Parathyroid adenoma (tissue), 2 donors: ENCODE results near the gene RHOF.
"Not testable (repeated sequence)": the region's sequence is repeated elsewhere in the genome, so short reads cannot be mapped to it uniquely, and the experiment has no call there.

Experiments used
- H2AFZ ChIP-seq: fragments of 300-600 bp; sonication (generic); one replicate; pipeline ENCODE4 v1.7.0; 2017; ENCODE audit warnings: antibody characterized with exemption, mild to moderate bottlenecking
- H3K27ac ChIP-seq: fragments of 300-600 bp; sonication (generic); one replicate; pipeline ENCODE4 v1.7.0; 2017
- H3K27me3 ChIP-seq: fragments of 300-600 bp; sonication (generic); one replicate; pipeline ENCODE4 v1.7.0; 2017; ENCODE audit warnings: low read length; ENCODE audit not compliant: control insufficient read depth, insufficient read depth
- H3K36me3 ChIP-seq: fragments of 300-600 bp; sonication (generic); one replicate; pipeline ENCODE4 v1.7.0; 2017; ENCODE audit warnings: low read length; ENCODE audit not compliant: control insufficient read depth, insufficient read depth
- H3K4me1 ChIP-seq: fragments of 300-600 bp; sonication (generic); one replicate; pipeline ENCODE4 v1.7.0; 2017; ENCODE audit warnings: control low read depth
- H3K4me2 ChIP-seq: fragments of 300-600 bp; sonication (generic); one replicate; pipeline ENCODE4 v1.7.0; 2017; ENCODE audit warnings: low read length
- H3K4me3 ChIP-seq: fragments of 300-600 bp; sonication (generic); one replicate; pipeline ENCODE4 v1.7.0; 2017; ENCODE audit warnings: low read depth, low read length
- H3K79me2 ChIP-seq: fragments of 300-600 bp; sonication (generic); one replicate; pipeline ENCODE4 v1.7.0; 2017; ENCODE audit warnings: control low read depth
- H3K9ac ChIP-seq: fragments of 300-600 bp; sonication (generic); one replicate; pipeline ENCODE4 v1.7.0; 2017; ENCODE audit warnings: mild to moderate bottlenecking
- H3K9me3 ChIP-seq: fragments of 300-600 bp; sonication (generic); one replicate; pipeline ENCODE4 v1.7.0; 2017; ENCODE audit warnings: low read length; ENCODE audit not compliant: control insufficient read depth
- TF ChIP-seq, protein P1 (sequence below): fragments of 300-600 bp; sonication (generic); IDR thresholded peaks from one replicate; pipeline ENCODE4 v1.7.0; 2017; ENCODE audit warnings: antibody characterized with exemption, mild to moderate bottlenecking
- donor health status: primary hyperparathyroidism.

RHOF gene

DNA sequence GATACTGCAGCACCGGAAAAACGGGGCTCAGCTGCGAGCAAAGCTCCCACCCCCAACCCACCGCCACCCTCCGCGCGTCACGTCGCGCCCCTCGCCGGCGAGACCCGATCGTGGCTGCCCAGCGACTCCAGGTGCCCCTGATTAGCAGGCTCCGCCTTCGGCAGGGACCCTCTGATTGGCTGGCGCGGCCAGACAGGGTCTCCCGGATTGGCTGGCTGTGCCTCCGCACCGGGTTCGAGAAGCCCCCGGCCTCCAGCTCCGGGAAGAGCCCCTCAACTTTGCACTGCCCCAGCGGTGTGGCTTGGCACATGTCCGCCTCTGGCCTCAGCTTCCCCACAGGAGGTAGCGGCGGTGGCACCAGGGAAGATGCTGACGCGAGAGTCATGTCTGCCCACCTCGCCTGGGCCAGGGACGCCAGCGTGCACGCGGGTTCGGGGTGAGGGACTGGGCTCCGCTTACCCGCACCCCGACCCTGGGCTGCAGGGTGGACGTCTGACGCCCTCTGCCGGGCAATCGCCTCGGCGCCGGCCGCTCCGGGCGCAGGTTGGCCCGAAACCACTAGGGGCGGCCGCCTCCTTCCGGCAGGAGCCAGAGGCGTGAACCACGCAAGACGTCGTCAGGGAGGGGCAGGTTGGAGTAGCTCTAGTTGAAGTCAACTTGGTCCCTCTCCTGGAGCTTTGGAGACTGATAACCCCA, 498 bp upstream of the RHOF start:
- H3K9me3 ChIP-seq: no peaks in the 10 kb centered on the region
- H3K4me2 ChIP-seq: peak overlapping the region; percentile 87
- TF ChIP-seq, protein P1, sequence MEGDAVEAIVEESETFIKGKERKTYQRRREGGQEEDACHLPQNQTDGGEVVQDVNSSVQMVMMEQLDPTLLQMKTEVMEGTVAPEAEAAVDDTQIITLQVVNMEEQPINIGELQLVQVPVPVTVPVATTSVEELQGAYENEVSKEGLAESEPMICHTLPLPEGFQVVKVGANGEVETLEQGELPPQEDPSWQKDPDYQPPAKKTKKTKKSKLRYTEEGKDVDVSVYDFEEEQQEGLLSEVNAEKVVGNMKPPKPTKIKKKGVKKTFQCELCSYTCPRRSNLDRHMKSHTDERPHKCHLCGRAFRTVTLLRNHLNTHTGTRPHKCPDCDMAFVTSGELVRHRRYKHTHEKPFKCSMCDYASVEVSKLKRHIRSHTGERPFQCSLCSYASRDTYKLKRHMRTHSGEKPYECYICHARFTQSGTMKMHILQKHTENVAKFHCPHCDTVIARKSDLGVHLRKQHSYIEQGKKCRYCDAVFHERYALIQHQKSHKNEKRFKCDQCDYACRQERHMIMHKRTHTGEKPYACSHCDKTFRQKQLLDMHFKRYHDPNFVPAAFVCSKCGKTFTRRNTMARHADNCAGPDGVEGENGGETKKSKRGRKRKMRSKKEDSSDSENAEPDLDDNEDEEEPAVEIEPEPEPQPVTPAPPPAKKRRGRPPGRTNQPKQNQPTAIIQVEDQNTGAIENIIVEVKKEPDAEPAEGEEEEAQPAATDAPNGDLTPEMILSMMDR: peak; percentile 100
- peaks cover 16% of the 10 kb centered on the region for H3K79me2 ChIP-seq
- peaks cover 49% of the 10 kb centered on the region for H3K4me1 ChIP-seq
- no peak overlapping the region for H3K9ac ChIP-seq
- peak overlapping the region; percentile 80 for H2AFZ ChIP-seq
- H3K4me3 ChIP-seq: peak overlapping the region; percentile 66
- no peaks in the 10 kb centered on the region for H3K36me3 ChIP-seq
- H3K27me3 ChIP-seq: no peaks in the 10 kb centered on the region
- peak overlapping the region; percentile 100 for H3K27ac ChIP-seq

DNA sequence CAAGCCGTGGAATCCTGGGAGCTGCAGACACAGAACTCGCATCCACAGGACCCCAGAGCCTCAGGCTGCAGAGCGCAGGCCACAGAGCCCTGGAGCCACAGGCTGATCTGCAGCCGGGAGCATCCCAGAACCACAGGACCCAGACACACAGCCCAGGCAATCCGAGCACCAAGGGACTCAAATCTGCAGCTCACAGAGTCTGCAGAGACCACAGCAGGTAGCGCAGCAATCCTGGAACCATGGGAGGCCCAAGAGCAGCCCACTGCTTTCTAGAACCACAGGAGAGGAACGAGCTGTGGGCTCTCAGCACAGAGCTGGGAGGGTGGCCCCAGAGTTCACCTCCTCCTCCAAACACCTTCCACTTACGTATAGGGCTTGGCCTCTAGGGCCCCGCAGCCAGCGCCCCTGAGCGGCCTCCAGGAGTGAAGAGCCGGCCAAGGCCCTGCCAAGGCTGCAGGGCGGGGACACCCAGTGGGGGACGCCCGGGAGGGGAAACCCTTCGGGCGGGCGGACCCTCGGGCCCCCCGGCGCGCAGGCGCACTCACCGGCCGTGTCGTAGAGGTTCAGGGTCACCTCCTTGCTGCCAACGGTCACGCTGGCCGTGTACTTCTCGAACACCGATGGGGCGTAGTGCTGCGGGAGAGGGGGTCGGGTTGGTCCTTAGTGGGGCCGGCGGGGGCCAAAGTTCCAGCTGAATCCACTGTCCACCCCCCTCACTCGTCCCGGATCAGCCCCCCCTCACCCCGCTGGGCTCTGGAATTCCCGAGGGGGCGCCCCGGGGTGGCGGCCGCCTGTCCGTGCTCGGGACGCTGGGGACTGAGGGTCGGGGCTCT, 665 bp downstream of the RHOF start:
- H2AFZ ChIP-seq: peak overlapping the region; percentile 80
- peak overlapping the region; percentile 87 for H3K4me2 ChIP-seq
- no peaks in the 10 kb centered on the region for H3K36me3 ChIP-seq
- no peak overlapping the region for H3K9ac ChIP-seq
- TF ChIP-seq, protein P1: peak; percentile 5
- H3K4me3 ChIP-seq: peak overlapping the region; percentile 66
- no peaks in the 10 kb centered on the region for H3K27me3 ChIP-seq
- peaks cover 37% of the 10 kb centered on the region for H3K4me1 ChIP-seq
- H3K9me3 ChIP-seq: no peaks in the 10 kb centered on the region
- H3K27ac ChIP-seq: peak overlapping the region; percentile 59
- H3K79me2 ChIP-seq: peaks cover 16% of the 10 kb centered on the region

DNA sequence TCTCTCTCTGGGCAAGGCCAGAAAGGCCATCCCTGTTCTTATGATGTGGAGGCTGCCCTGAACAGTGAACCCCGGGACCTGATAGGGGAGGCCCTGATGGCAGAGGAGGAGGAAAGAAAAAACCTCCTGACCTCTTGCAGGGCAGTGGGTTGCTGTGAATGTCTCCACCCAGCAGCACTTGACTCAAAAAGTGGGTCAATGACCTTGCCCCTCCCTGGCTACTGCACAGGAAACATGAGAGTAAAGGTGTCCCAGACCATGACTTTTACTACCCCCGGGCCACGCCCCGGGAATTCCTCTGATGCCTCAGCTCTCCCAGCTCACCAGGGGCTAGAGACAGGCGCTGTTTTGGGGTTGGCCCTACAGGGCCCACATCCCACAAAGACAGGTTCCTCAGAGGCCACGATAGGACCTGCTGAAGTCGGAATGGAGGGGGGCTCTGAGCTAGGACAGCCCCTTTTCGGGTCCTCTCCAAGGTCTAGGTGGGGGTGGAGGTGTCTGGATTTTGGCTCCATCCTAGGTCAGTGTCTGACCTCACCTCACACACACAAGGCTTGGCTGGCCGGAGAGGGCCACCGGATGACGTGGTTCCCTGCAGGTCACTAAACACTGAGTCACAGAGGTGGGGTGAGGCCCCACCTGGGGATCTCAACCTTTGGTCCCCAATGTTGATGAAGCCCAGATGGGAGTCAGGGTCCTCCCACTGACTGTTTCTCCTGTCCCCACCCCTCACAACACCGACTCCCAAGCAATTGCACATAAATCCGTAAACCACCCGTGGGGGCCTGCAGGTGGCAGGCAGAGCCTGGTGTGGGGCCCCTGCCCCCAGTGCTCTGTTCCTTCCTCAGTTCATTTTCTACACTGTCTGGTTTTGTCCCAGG, 1.6 kb downstream of the RHOF start:
- no peaks in the 10 kb centered on the region for H3K27me3 ChIP-seq
- no peak overlapping the region for H3K4me2 ChIP-seq
- no peaks in the 10 kb centered on the region for H3K9me3 ChIP-seq
- peaks cover 31% of the 10 kb centered on the region for H3K4me1 ChIP-seq
- peaks cover 16% of the 10 kb centered on the region for H3K79me2 ChIP-seq
- no peak overlapping the region for H2AFZ ChIP-seq
- H3K27ac ChIP-seq: no peak overlapping the region
- no peaks in the 10 kb centered on the region for H3K36me3 ChIP-seq
- H3K9ac ChIP-seq: no peak overlapping the region
- TF ChIP-seq, protein P1: no peak
- H3K4me3 ChIP-seq: no peak overlapping the region

DNA sequence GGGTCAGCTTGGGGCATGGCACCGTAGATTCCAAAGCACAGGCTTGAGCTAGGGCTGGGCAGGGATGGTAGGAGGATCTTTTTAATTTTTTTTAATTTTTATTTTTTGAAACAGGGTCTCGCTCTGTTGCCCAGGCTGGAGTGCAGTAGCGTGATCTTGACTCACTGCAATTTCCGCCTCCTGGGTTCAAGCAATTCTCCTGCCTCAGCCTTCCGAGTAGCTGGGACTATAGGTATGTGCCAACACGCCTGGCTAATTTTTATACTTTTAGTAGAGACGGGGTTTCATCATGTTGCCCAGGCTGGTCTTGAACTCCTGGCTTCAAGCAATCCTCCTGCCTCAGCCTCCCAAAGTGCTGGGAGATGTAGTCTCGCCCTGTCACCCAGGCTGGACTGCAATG, 2.7 kb downstream of the RHOF start:
- not testable (repeated sequence) for H3K9me3 ChIP-seq, H3K4me2 ChIP-seq, H3K36me3 ChIP-seq, H3K27ac ChIP-seq, H3K9ac ChIP-seq, H3K27me3 ChIP-seq, H3K79me2 ChIP-seq, H2AFZ ChIP-seq, H3K4me3 ChIP-seq
- H3K4me1 ChIP-seq: peaks cover 22% of the 10 kb centered on the region
